ENCODE results near the gene MUC15. TPM values are rescaled to one million over a fixed set of nuclear protein-coding genes. Genes with fewer than 3 reads are reported as not detected.

MUC15 gene
- total RNA-seq, 2 donors from 2014 or later: not detected

- Mint-ChIP-seq H3K27me3 (ENCODE audit: low read depth) (no peaks in the 10 kb centered on the region), H3K4me1 (ENCODE audit: low read depth) (no peaks in the 10 kb centered on the region), H3K9me3 (peaks cover 7% of the 10 kb centered on the region in 2 donors), H3K4me3 (no peak overlapping the region), H3K27ac (no peak overlapping the region), H3K36me3 (ENCODE audit: insufficient read depth in 2 of 2) (no peaks in the 10 kb centered on the region)
- DNase-seq (no peak), ATAC-seq (replicated peaks in 1 of 2) (no peak)
Observed at GRCh38 chr11:26557666-26558065, 14.4 kb downstream of the MUC15 start.

GRCh38 chr11:26556582-26556981 is 15.5 kb downstream of the MUC15 start:
- Mint-ChIP-seq H3K27me3 (ENCODE audit: low read depth) (no peaks in the 10 kb centered on the region), H3K27ac (no peak overlapping the region), H3K9me3 (peaks cover 7 to 9% of the 10 kb centered on the region in 2 donors), H3K4me3 (no peak overlapping the region), H3K36me3 (ENCODE audit: insufficient read depth in 2 of 2) (no peaks in the 10 kb centered on the region), H3K4me1 (ENCODE audit: low read depth) (no peaks in the 10 kb centered on the region)
- DNase-seq: no peak
- no peak for ATAC-seq (replicated peaks in 1 of 2)

GRCh38 chr11:26554455-26554854 is 17.6 kb downstream of the MUC15 start:
- H3K4me3 Mint-ChIP-seq: no peak overlapping the region
- no peak for ATAC-seq (replicated peaks in 1 of 2)
- H3K27me3 Mint-ChIP-seq (ENCODE audit: low read depth): no peaks in the 10 kb centered on the region
- H3K36me3 Mint-ChIP-seq (ENCODE audit: insufficient read depth in 2 of 2): no peaks in the 10 kb centered on the region
- no peaks in the 10 kb centered on the region for H3K4me1 Mint-ChIP-seq (ENCODE audit: low read depth)
- no peak for DNase-seq
- no peak overlapping the region for H3K27ac Mint-ChIP-seq
- H3K9me3 Mint-ChIP-seq: peaks cover 4 to 6% of the 10 kb centered on the region in 2 donors

- Mint-ChIP-seq H3K4me3 (no peak overlapping the region), H3K27me3 (ENCODE audit: low read depth) (no peaks in the 10 kb centered on the region), H3K36me3 (ENCODE audit: insufficient read depth in 2 of 2) (no peaks in the 10 kb centered on the region), H3K4me1 (ENCODE audit: low read depth) (no peaks in the 10 kb centered on the region), H3K9me3 (peaks cover 2 to 6% of the 10 kb centered on the region in 2 donors), H3K27ac (no peak overlapping the region)
- DNase-seq (no peak), ATAC-seq (replicated peaks in 1 of 2) (no peak)
Observed at GRCh38 chr11:26553182-26553581, 18.9 kb downstream of the MUC15 start.

- Mint-ChIP-seq H3K36me3 (ENCODE audit: insufficient read depth in 2 of 2) (no peaks in the 10 kb centered on the region), H3K27ac (no peak overlapping the region), H3K27me3 (ENCODE audit: low read depth) (no peaks in the 10 kb centered on the region), H3K4me3 (no peak overlapping the region), H3K9me3 (peaks cover 0 to 11% of the 10 kb centered on the region in 2 donors), H3K4me1 (ENCODE audit: low read depth) (no peaks in the 10 kb centered on the region)
- no peak for ATAC-seq (replicated peaks in 1 of 2)
- DNase-seq: no peak
Observed at GRCh38 chr11:26551186-26551801, 20.8 kb downstream of the MUC15 start.

- Mint-ChIP-seq H3K4me1 (ENCODE audit: low read depth) (no peaks in the 10 kb centered on the region), H3K27me3 (ENCODE audit: low read depth) (no peaks in the 10 kb centered on the region), H3K27ac (no peak overlapping the region), H3K36me3 (ENCODE audit: insufficient read depth in 2 of 2) (no peaks in the 10 kb centered on the region), H3K9me3 (peaks cover 0 to 11% of the 10 kb centered on the region in 2 donors), H3K4me3 (no peak overlapping the region)
- DNase-seq (no peak), ATAC-seq (replicated peaks in 1 of 2) (no peak)
Observed at GRCh38 chr11:26550022-26550421, 22.0 kb downstream of the MUC15 start.

GRCh38 chr11:26549176-26549575 is 22.9 kb downstream of the MUC15 start:
- Mint-ChIP-seq H3K27ac (no peak overlapping the region), H3K36me3 (ENCODE audit: insufficient read depth in 2 of 2) (no peaks in the 10 kb centered on the region), H3K4me1 (ENCODE audit: low read depth) (no peaks in the 10 kb centered on the region), H3K9me3 (peaks cover 0 to 6% of the 10 kb centered on the region in 2 donors), H3K27me3 (ENCODE audit: low read depth) (no peaks in the 10 kb centered on the region), H3K4me3 (no peak overlapping the region)
- ATAC-seq (replicated peaks in 1 of 2): no peak
- DNase-seq: no peak

GRCh38 chr11:26541870-26542269 is 30.2 kb downstream of the MUC15 start:
- H3K9me3 Mint-ChIP-seq: peaks cover 6 to 12% of the 10 kb centered on the region in 2 donors
- H3K27ac Mint-ChIP-seq: no peak overlapping the region
- no peak overlapping the region for H3K4me3 Mint-ChIP-seq
- H3K27me3 Mint-ChIP-seq (ENCODE audit: low read depth): no peaks in the 10 kb centered on the region
- no peaks in the 10 kb centered on the region for H3K36me3 Mint-ChIP-seq (ENCODE audit: insufficient read depth in 2 of 2)
- ATAC-seq (replicated peaks in 1 of 2) (no peak), DNase-seq (no peak)
- no peaks in the 10 kb centered on the region for H3K4me1 Mint-ChIP-seq (ENCODE audit: low read depth)

- H3K27me3 Mint-ChIP-seq (ENCODE audit: low read depth): no peaks in the 10 kb centered on the region
- H3K4me1 Mint-ChIP-seq (ENCODE audit: low read depth): no peaks in the 10 kb centered on the region
- H3K27ac Mint-ChIP-seq: no peak overlapping the region
- H3K4me3 Mint-ChIP-seq: no peak overlapping the region
- no peaks in the 10 kb centered on the region for H3K36me3 Mint-ChIP-seq (ENCODE audit: insufficient read depth in 2 of 2)
- ATAC-seq (replicated peaks in 1 of 2) (no peak), DNase-seq (no peak)
- peaks cover 6 to 9% of the 10 kb centered on the region in 2 donors for H3K9me3 Mint-ChIP-seq
Observed at GRCh38 chr11:26539517-26539916, 32.5 kb downstream of the MUC15 start.

GRCh38 chr11:26537341-26537740 is 34.7 kb downstream of the MUC15 start:
- ATAC-seq (replicated peaks in 1 of 2) (no peak), DNase-seq (no peak)
- no peaks in the 10 kb centered on the region for H3K36me3 Mint-ChIP-seq (ENCODE audit: insufficient read depth in 2 of 2)
- peaks cover 11 to 17% of the 10 kb centered on the region in 2 donors for H3K9me3 Mint-ChIP-seq
- H3K27ac Mint-ChIP-seq: no peak overlapping the region
- H3K4me3 Mint-ChIP-seq: no peak overlapping the region
- no peaks in the 10 kb centered on the region for H3K4me1 Mint-ChIP-seq (ENCODE audit: low read depth)
- no peaks in the 10 kb centered on the region for H3K27me3 Mint-ChIP-seq (ENCODE audit: low read depth)

- Mint-ChIP-seq H3K4me1 (ENCODE audit: low read depth) (no peaks in the 10 kb centered on the region), H3K9me3 (peaks cover 3 to 5% of the 10 kb centered on the region in 2 donors), H3K27ac (no peak overlapping the region), H3K27me3 (ENCODE audit: low read depth) (no peaks in the 10 kb centered on the region), H3K4me3 (no peak overlapping the region), H3K36me3 (ENCODE audit: insufficient read depth in 2 of 2) (no peaks in the 10 kb centered on the region)
- ATAC-seq (replicated peaks in 1 of 2) (no peak), DNase-seq (no peak)
Observed at GRCh38 chr11:26527685-26528084, 44.4 kb downstream of the MUC15 start.

- Mint-ChIP-seq H3K27ac (no peak overlapping the region), H3K4me3 (no peak overlapping the region), H3K4me1 (ENCODE audit: low read depth) (no peaks in the 10 kb centered on the region), H3K27me3 (ENCODE audit: low read depth) (no peaks in the 10 kb centered on the region), H3K36me3 (ENCODE audit: insufficient read depth in 2 of 2) (peaks cover 0 to 1% of the 10 kb centered on the region in 2 donors), H3K9me3 (peaks cover 2% of the 10 kb centered on the region in 2 donors)
- DNase-seq: no peak
- no peak for ATAC-seq (replicated peaks in 1 of 2)
Observed at GRCh38 chr11:26522912-26523610, 49.0 kb downstream of the MUC15 start.

GRCh38 chr11:26519469-26519868 is 52.6 kb downstream of the MUC15 start:
- no peaks in the 10 kb centered on the region for H3K4me1 Mint-ChIP-seq (ENCODE audit: low read depth)
- H3K4me3 Mint-ChIP-seq: no peak overlapping the region
- DNase-seq (no peak), ATAC-seq (replicated peaks in 1 of 2) (no peak)
- no peaks in the 10 kb centered on the region for H3K27me3 Mint-ChIP-seq (ENCODE audit: low read depth)
- H3K9me3 Mint-ChIP-seq: peaks cover 2% of the 10 kb centered on the region in 2 donors
- H3K36me3 Mint-ChIP-seq (ENCODE audit: insufficient read depth in 2 of 2): peaks cover 0 to 1% of the 10 kb centered on the region in 2 donors
- no peak overlapping the region for H3K27ac Mint-ChIP-seq

GRCh38 chr11:26512196-26512595 is 59.9 kb downstream of the MUC15 start:
- Mint-ChIP-seq H3K27me3 (ENCODE audit: low read depth) (no peaks in the 10 kb centered on the region), H3K36me3 (ENCODE audit: insufficient read depth in 2 of 2) (no peaks in the 10 kb centered on the region), H3K4me3 (no peak overlapping the region), H3K27ac (no peak overlapping the region), H3K9me3 (peaks cover 2 to 8% of the 10 kb centered on the region in 2 donors), H3K4me1 (ENCODE audit: low read depth) (no peaks in the 10 kb centered on the region)
- DNase-seq: no peak
- ATAC-seq (replicated peaks in 1 of 2): no peak

All from activated T-cell treated with anti-CD3 and anti-CD28 coated beads, Interleukin-2, amount 50 U/mL, for 72 hours (primary cell).